GM21825 (cell line): Measurements from ENCODE around the gene SPDYC.

Source experiments
- ATAC-seq: cut with Tn5 transposase; IDR thresholded peaks from one replicate; pipeline ENCODE4 v1.9.1; 2021; ENCODE audit warnings: mild to moderate bottlenecking, moderate library complexity; ENCODE audit not compliant: unreplicated experiment

The SPDYC gene

GRCh38 chr11:65204646-65205601 is 34.9 kb downstream of the SPDYC start:
- ATAC-seq = no peak

GRCh38 chr11:65205602-65205967 is 35.6 kb downstream of the SPDYC start:
- ATAC-seq = no peak

DNA sequence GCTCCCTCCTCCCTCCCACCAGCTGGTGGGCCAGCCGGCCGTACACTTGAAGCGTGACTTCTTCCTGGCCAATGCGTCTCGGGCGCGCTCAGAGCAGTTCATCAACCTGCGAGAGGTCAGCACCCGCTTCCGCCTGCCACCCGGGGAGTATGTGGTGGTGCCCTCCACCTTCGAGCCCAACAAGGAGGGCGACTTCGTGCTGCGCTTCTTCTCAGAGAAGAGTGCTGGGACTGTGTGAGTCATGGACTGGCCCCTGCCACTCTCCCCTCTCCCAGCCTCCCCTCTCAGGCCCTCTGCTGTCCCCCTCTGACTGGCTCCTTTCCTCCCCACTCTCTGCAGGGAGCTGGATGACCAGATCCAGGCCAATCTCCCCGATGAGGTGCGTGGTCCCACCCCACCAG is 36.4 kb downstream of the SPDYC start:
- ATAC-seq = no peak

- ATAC-seq = no peak
These were observed 36.9 kb downstream of the SPDYC start for GRCh38 chr11:65206901-65207300.

GRCh38 chr11:65207918-65208784 is 38.1 kb downstream of the SPDYC start:
- ATAC-seq = no peak

DNA sequence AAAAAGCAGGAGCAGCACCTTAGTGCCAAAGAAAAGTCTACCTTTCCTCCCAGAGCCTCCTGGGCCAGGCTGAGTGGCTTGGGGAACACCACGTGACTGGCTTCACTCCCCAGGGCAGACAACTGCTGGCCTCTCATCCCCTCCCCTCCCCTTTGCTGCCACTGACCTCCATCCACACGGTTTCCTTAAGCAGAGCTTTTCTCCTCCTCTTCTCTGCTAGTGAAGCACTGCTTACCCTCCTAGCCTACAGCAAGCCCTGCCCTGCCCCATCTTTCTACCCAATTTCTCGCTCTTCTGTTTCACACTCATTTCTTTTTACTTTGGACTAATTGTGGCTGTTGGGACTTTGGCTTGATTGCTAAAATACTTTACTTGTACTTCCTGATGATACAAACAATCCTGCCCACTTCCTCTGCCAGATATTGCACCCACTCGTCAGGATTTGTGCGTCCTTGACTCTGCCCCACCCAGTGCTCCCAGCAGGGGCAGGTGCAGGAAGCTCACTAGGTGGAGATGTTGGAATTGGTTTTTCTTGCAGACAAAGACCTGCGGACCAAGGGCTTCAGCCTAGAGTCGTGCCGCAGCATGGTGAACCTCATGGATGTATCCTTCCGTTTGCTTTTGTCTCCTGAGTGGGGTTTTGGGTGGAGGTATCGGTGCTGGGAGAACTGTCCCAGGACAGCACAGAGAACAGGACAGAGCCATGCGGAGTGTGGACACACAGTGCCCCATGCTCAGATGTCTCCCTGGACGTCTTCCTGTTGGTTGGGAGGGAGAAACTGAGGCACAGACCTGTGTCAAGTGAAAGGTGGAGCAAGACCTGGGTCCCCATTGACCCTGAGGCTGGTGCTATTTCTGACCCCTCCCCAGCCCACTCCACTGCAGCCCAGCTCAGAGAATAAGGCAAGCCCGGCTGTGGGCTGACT is 39.0 kb downstream of the SPDYC start:
- no peak for ATAC-seq

DNA sequence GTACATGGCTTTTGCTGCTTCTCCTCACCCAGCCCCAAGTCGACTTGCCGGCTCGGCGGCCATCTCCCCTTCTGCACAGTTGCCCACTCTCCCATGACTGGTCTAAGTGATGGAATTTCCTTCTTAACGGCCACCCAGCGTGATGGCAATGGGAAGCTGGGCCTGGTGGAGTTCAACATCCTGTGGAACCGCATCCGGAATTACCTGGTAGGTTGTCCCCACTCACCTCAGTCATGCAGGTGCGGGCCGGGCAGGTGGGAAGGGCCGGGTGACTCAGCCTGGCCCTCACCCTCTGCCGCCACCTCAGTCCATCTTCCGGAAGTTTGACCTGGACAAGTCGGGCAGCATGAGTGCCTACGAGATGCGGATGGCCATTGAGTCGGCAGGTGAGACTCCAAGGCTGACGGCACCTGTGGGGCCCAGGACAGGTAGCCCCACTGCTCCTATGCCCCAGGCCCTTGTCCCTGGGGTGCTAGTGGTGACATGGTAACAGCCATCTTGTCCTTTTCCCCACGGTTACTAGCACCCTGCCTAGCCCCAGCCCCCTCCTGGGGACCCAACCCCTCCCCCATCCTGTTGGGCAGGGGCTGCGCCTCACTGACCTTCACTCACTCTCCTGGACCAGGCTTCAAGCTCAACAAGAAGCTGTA is 39.8 kb downstream of the SPDYC start:
- no peak for ATAC-seq

- ATAC-seq = no peak
These were observed 40.3 kb downstream of the SPDYC start for GRCh38 chr11:65210361-65210731.

DNA sequence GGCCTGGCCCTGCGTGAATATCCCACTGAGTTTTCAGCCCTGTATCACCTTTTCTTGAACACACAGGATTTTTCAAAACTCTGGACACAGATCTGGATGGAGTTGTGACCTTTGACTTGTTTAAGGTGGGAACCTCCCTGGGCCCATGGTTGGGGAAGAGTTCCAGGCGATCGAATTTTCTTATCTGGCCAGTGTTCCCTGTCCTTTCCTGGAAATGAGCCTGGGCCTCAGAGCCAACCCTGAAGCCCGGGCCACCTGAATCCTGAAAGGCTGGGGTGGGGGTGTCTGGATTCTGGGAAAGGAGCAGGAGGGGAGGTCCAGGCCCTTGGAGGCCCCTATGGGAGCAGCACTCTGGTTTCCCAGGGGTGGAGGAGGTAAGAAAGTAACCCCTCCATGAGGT is 40.7 kb downstream of the SPDYC start:
- ATAC-seq = no peak

GRCh38 chr11:65211293-65212105 is 41.5 kb downstream of the SPDYC start:
- ATAC-seq = no peak

DNA sequence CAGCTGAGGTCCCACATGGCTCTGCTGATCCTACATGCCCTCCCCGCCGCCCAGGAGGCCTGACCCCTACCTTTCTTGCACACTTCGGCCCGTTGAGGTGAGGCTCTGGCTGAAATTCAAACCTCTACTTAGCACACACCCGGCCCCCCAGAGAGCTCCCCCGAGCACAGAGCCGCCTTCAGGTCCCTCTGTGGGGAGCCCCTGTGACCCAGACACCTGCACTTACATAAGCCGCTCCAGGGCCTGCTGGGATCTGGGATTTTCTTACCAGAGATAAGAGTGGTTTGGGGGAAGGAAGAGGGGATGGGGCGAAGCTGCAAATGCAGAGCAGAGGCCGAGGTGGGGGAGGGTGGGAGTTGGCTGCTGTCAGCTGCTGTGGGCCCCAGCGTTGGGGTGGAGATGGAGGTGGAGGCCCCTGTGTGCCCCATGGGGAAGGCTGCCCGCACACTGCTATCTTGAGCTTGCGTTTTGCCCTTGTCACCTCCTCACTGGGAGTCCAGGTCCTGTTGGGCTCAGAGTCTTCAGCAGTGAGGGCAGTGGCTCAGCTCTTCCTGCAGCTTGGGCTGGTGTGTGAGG is 42.3 kb downstream of the SPDYC start:
- no peak for ATAC-seq

- no peak for ATAC-seq
These were observed 43.5 kb downstream of the SPDYC start for GRCh38 chr11:65213322-65214211.

- no peak for ATAC-seq
These were observed 44.3 kb downstream of the SPDYC start for GRCh38 chr11:65214212-65214845.

DNA sequence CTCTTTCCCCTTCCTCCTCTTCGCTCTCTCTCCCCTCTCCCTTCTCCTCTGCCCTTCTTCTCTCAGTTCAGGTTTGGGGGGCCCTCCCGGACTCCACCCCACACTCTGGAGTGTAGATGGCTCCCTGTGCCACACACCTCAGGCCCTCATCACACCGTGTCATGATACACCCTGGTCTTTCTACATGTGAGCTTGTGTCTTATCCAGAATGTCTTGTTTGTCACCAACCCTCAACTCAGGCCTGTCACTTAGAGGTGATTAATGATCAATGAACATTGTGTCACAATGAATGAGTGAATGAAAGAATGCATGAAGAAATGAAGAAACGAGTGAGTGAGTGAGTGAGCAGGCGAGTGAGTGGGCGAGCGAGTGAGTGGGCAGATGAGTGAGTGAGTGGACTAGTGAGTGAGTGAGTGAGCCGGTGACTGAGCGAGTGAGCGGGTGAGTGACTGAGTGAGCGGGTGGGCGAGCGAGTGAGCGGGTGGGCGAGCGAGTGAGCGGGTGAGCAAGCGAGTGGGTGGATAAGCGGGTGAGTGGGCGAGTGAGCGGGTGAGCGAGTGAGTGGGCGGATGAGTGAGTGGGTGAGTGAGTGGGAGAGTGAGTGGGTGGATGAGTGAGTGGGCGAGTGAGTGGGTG is 45.5 kb downstream of the SPDYC start:
- no peak for ATAC-seq

- ATAC-seq = no peak
These were observed 46.8 kb downstream of the SPDYC start for GRCh38 chr11:65216830-65217229.

GRCh38 chr11:65217441-65218423 is 47.7 kb downstream of the SPDYC start:
- ATAC-seq = no peak
